Astrocyte (in vitro differentiated cells and primary cell): ENCODE results near the gene CNGA3. TPM values are rescaled to one million over a fixed set of nuclear protein-coding genes. Genes with fewer than 3 reads are reported as not detected.

Experiments used
- DNase-seq: peaks from one replicate; pipeline ENCODE4 v3.0.0-alpha.2; 2010; ENCODE audit warnings: low read depth
- FAIRE-seq: peaks from 2 replicates; lab custom pipeline; 2011; peaks lifted over from hg19 to GRCh38; lab: Jason Lieb, UNC
- H2AFZ ChIP-seq: 2 replicates; pipeline ENCODE4 v1.6.0; 2012; ENCODE audit warnings: low read depth, low read length, inconsistent platforms
- H3K27ac ChIP-seq: 2 replicates; pipeline ENCODE4 v1.5.1; 2011; ENCODE audit warnings: low read depth, low read length, inconsistent platforms
- H3K27me3 ChIP-seq: 2 replicates; pipeline ENCODE4 v1.6.0; 2011; ENCODE audit warnings: low read length, inconsistent platforms; ENCODE audit not compliant: insufficient read depth
- H3K36me3 ChIP-seq: 2 replicates; pipeline ENCODE4 v1.5.1; 2011; ENCODE audit warnings: low read length, inconsistent platforms; ENCODE audit not compliant: insufficient read depth
- H3K4me1 ChIP-seq: 2 replicates; pipeline ENCODE4 v1.5.1; 2011; ENCODE audit warnings: low read length, inconsistent platforms; ENCODE audit not compliant: insufficient read depth
- H3K4me2 ChIP-seq: 2 replicates; pipeline ENCODE4 v1.6.0; 2012; ENCODE audit warnings: low read length, inconsistent platforms
- H3K4me3 ChIP-seq: 2 replicates; pipeline ENCODE4 v1.5.1; 2011; ENCODE audit warnings: low read depth, mild to moderate bottlenecking, low read length, inconsistent platforms; ENCODE audit not compliant: insufficient read depth
- H3K79me2 ChIP-seq: 2 replicates; pipeline ENCODE4 v1.6.0; 2012; ENCODE audit warnings: mild to moderate bottlenecking, low read length, inconsistent platforms; ENCODE audit not compliant: insufficient read depth
- H3K9ac ChIP-seq: 2 replicates; pipeline ENCODE4 v1.6.0; 2012; ENCODE audit warnings: mild to moderate bottlenecking, low read length, inconsistent platforms
- H3K9me3 ChIP-seq: 2 replicates; pipeline ENCODE4 v1.5.1; 2012; ENCODE audit warnings: low read depth, mild to moderate bottlenecking, low read length, inconsistent platforms; ENCODE audit not compliant: insufficient read depth
- H4K20me1 ChIP-seq: 2 replicates; pipeline ENCODE4 v1.6.0; 2012; ENCODE audit warnings: low read length, inconsistent platforms; ENCODE audit not compliant: insufficient read depth
- H3K27ac Mint-ChIP-seq: one replicate; pipeline ENCODE4 v1.8.0; 2021; ENCODE audit warnings: mild to moderate bottlenecking, mixed read lengths; ENCODE audit not compliant: unreplicated experiment
- H3K27me3 Mint-ChIP-seq: one replicate; pipeline ENCODE4 v1.8.0; 2021; ENCODE audit warnings: low read depth, mixed read lengths; ENCODE audit not compliant: unreplicated experiment
- H3K36me3 Mint-ChIP-seq: one replicate; pipeline ENCODE4 v1.8.0; 2021; ENCODE audit warnings: low read depth, mixed read lengths; ENCODE audit not compliant: unreplicated experiment
- H3K4me1 Mint-ChIP-seq: one replicate; pipeline ENCODE4 v1.8.0; 2021; ENCODE audit warnings: low read depth, mixed read lengths; ENCODE audit not compliant: unreplicated experiment
- H3K4me3 Mint-ChIP-seq: one replicate; pipeline ENCODE4 v1.8.0; 2021; ENCODE audit warnings: mild to moderate bottlenecking, moderate library complexity, mixed read lengths; ENCODE audit not compliant: unreplicated experiment
- H3K9me3 Mint-ChIP-seq: one replicate; pipeline ENCODE4 v1.8.0; 2021; ENCODE audit warnings: mild to moderate bottlenecking, mixed read lengths; ENCODE audit not compliant: unreplicated experiment
- EZH2 ChIP-seq: IDR thresholded peaks from 2 replicates; pipeline ENCODE4 v1.6.1; 2012; ENCODE audit warnings: mild to moderate bottlenecking, low read length, inconsistent platforms; ENCODE audit not compliant: insufficient read depth
- total RNA-seq: library from RNA; stranded (reverse); gene quantifications from 2 replicates; pipeline ENCODE4 v1.2.1, GENCODE V29; 2021
- TF ChIP-seq, protein P1 (sequence below): IDR thresholded peaks from 2 replicates; pipeline ENCODE4 v1.5.1; 2011; ENCODE audit warnings: low read depth, mild to moderate bottlenecking, inconsistent platforms, low read length, moderate library complexity; ENCODE audit not compliant: insufficient read depth

The CNGA3 gene
- total RNA-seq, 1 donor from 2014 or later, result not detected

DNA sequence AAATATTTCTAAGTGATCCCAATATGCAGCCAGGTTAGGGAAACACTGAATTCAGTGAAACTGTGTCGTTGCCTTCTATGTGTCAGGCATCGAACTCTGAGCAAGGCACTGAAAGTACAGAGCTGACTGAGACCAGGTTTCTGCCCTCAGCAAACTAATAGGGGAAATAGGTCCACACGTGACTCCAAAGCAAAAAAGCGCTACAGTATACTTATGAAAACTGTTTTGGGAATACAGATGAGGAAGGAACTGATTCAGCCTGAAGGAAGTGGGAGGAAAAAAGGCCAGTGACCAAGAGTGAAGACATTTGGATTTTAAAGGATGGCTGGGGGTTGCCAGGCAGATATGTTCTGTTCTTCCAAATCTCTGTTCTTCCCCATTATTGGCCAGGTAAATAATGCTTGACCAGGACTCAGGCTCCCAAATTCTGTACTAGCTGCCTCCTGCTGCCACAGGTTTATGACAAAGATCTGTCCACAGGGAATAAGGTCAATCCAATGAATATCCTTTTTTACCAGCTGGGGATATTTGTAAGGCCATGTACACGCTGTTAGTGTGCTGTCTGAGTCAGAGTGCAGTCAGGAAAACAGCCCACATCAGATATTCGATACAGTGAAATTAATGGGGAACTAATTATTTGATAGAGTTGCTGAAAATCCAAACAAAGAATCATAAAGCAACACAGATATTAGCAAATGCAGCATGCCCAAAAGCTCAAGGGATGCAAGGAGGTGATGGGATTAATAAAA, 73.9 kb downstream of the CNGA3 start:
- H3K4me1 ChIP-seq, result no peaks in the 10 kb centered on the region
- Mint-ChIP-seq H3K36me3 (no peaks in the 10 kb centered on the region), H3K27ac (no peak overlapping the region), H3K4me1 (no peaks in the 10 kb centered on the region), H3K9me3 (no peaks in the 10 kb centered on the region), H3K27me3 (peaks cover 5% of the 10 kb centered on the region), H3K4me3 (no peak overlapping the region)
- H3K4me2 ChIP-seq, result no peak overlapping the region
- no peaks in the 10 kb centered on the region for H3K9me3 ChIP-seq
- TF ChIP-seq EZH2, result no peak
- TF ChIP-seq, protein P1, sequence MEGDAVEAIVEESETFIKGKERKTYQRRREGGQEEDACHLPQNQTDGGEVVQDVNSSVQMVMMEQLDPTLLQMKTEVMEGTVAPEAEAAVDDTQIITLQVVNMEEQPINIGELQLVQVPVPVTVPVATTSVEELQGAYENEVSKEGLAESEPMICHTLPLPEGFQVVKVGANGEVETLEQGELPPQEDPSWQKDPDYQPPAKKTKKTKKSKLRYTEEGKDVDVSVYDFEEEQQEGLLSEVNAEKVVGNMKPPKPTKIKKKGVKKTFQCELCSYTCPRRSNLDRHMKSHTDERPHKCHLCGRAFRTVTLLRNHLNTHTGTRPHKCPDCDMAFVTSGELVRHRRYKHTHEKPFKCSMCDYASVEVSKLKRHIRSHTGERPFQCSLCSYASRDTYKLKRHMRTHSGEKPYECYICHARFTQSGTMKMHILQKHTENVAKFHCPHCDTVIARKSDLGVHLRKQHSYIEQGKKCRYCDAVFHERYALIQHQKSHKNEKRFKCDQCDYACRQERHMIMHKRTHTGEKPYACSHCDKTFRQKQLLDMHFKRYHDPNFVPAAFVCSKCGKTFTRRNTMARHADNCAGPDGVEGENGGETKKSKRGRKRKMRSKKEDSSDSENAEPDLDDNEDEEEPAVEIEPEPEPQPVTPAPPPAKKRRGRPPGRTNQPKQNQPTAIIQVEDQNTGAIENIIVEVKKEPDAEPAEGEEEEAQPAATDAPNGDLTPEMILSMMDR, result no peak
- DNase-seq (no peak), FAIRE-seq (no peak)
- H4K20me1 ChIP-seq, result no peaks in the 10 kb centered on the region
- no peak overlapping the region for H3K9ac ChIP-seq
- H3K27ac ChIP-seq, result no peak overlapping the region
- H3K79me2 ChIP-seq, result no peaks in the 10 kb centered on the region
- no peak overlapping the region for H2AFZ ChIP-seq
- H3K27me3 ChIP-seq, result peaks cover 8% of the 10 kb centered on the region
- H3K4me3 ChIP-seq, result no peak overlapping the region
- no peaks in the 10 kb centered on the region for H3K36me3 ChIP-seq

DNA sequence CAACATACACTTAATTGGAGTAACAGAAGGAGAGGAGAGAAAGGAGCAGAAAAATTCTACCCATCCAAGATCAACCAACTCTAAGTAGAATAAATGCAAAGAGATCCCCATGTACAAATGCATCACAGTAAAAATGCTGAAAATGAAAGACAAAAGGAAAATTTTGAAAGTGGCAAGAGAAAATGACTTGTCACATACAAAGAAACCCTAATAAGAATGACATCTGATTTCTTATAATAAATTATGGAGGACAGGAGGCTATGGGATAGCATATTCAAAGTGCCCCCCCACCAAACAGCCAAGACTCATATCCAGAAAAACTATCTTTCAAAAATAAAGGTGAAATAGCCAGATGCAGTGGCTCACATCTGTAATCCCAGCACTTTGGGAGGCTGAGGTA, 76.2 kb downstream of the CNGA3 start:
- no peaks in the 10 kb centered on the region for H3K36me3 ChIP-seq
- peaks cover 5% of the 10 kb centered on the region for H3K27me3 Mint-ChIP-seq
- H3K27me3 ChIP-seq, result peaks cover 6% of the 10 kb centered on the region
- H3K4me1 ChIP-seq, result no peaks in the 10 kb centered on the region
- H3K9me3 ChIP-seq, result no peaks in the 10 kb centered on the region
- H3K9me3 Mint-ChIP-seq, result no peaks in the 10 kb centered on the region
- H2AFZ ChIP-seq, result no peak overlapping the region
- no peak overlapping the region for H3K27ac ChIP-seq
- no peak overlapping the region for H3K9ac ChIP-seq
- H3K4me1 Mint-ChIP-seq, result no peaks in the 10 kb centered on the region
- H4K20me1 ChIP-seq, result no peaks in the 10 kb centered on the region
- no peak overlapping the region for H3K4me3 ChIP-seq
- H3K79me2 ChIP-seq, result no peaks in the 10 kb centered on the region
- no peak overlapping the region for H3K4me2 ChIP-seq
- no peak overlapping the region for H3K27ac Mint-ChIP-seq
- H3K36me3 Mint-ChIP-seq, result no peaks in the 10 kb centered on the region
- no peak for TF ChIP-seq EZH2
- TF ChIP-seq, protein P1, result no peak
- DNase-seq (no peak), FAIRE-seq (no peak)
- no peak overlapping the region for H3K4me3 Mint-ChIP-seq

DNA sequence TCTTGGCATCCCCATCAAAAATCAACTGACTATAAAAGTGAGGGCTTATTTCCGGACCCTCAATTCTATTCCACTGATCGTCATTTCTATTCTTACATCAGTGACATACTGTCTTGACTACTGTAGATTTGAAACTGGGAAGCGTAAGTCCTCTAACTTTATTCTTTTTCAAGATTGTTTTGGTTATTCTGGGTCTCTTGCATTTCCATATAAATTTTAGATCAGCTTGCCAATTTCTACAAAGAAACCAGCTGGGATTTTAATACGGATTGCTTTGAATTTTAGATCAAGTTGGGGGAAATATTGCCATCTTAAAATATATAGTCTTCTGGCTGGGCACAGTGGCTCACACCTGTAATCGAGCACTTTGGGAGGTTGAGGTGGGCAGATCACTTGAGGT, 80.5 kb downstream of the CNGA3 start:
- no peaks in the 10 kb centered on the region for H3K27me3 ChIP-seq
- no peak overlapping the region for H3K27ac ChIP-seq
- H3K9me3 Mint-ChIP-seq, result peaks cover 3% of the 10 kb centered on the region
- no peaks in the 10 kb centered on the region for H3K4me1 Mint-ChIP-seq
- H3K27ac Mint-ChIP-seq, result no peak overlapping the region
- no peak overlapping the region for H3K9ac ChIP-seq
- no peaks in the 10 kb centered on the region for H3K36me3 Mint-ChIP-seq
- no peaks in the 10 kb centered on the region for H4K20me1 ChIP-seq
- no peaks in the 10 kb centered on the region for H3K4me1 ChIP-seq
- no peak overlapping the region for H3K4me3 ChIP-seq
- H3K4me2 ChIP-seq, result no peak overlapping the region
- TF ChIP-seq, protein P1, result no peak
- TF ChIP-seq EZH2, result no peak
- H3K4me3 Mint-ChIP-seq, result no peak overlapping the region
- DNase-seq (no peak), FAIRE-seq (no peak)
- H3K27me3 Mint-ChIP-seq, result no peaks in the 10 kb centered on the region
- H2AFZ ChIP-seq, result no peak overlapping the region
- H3K9me3 ChIP-seq, result no peaks in the 10 kb centered on the region
- H3K36me3 ChIP-seq, result no peaks in the 10 kb centered on the region
- no peaks in the 10 kb centered on the region for H3K79me2 ChIP-seq
